WERI-Rb-1 (cell line): ENCODE data around the gene PCSK4.
A peak's percentile ranks its signal among the peaks of the same experiment; 100 is the strongest.

Experiments used
- DNase-seq: peaks from one replicate; pipeline ENCODE4 v3.0.0-alpha.2; 2020
- H3K27ac ChIP-seq: fragments of 250-450 bp; sonication (Bioruptor Pico); 2 replicates; pipeline ENCODE4 v1.5.1; 2020; ENCODE audit warnings: mild to moderate bottlenecking, moderate library complexity
- H3K27me3 ChIP-seq: fragments of 250-450 bp; sonication (Bioruptor Pico); 2 replicates; pipeline ENCODE4 v1.5.1; 2021; ENCODE audit warnings: mild to moderate bottlenecking, low read depth, moderate library complexity; ENCODE audit not compliant: insufficient read depth, severe bottlenecking
- H3K36me3 ChIP-seq: fragments of 250-450 bp; sonication (Bioruptor Pico); 2 replicates; pipeline ENCODE4 v1.5.1; 2020; ENCODE audit warnings: mild to moderate bottlenecking, moderate library complexity
- H3K4me3 ChIP-seq: 2 replicates; pipeline ENCODE4 v1.5.1; 2011; ENCODE audit warnings: low read depth, mild to moderate bottlenecking, control low read depth, low read length
- H3K9me3 ChIP-seq: fragments of 250-450 bp; sonication (Bioruptor Pico); 2 replicates; pipeline ENCODE4 v1.5.1; 2021; ENCODE audit warnings: mild to moderate bottlenecking, moderate library complexity; ENCODE audit not compliant: severe bottlenecking
- TF ChIP-seq, protein P1 (sequence below): IDR thresholded peaks from 2 replicates; pipeline ENCODE4 v1.5.1; 2011; ENCODE audit warnings: low read depth, mild to moderate bottlenecking, control low read depth, inconsistent platforms, low read length

The PCSK4 gene

DNA sequence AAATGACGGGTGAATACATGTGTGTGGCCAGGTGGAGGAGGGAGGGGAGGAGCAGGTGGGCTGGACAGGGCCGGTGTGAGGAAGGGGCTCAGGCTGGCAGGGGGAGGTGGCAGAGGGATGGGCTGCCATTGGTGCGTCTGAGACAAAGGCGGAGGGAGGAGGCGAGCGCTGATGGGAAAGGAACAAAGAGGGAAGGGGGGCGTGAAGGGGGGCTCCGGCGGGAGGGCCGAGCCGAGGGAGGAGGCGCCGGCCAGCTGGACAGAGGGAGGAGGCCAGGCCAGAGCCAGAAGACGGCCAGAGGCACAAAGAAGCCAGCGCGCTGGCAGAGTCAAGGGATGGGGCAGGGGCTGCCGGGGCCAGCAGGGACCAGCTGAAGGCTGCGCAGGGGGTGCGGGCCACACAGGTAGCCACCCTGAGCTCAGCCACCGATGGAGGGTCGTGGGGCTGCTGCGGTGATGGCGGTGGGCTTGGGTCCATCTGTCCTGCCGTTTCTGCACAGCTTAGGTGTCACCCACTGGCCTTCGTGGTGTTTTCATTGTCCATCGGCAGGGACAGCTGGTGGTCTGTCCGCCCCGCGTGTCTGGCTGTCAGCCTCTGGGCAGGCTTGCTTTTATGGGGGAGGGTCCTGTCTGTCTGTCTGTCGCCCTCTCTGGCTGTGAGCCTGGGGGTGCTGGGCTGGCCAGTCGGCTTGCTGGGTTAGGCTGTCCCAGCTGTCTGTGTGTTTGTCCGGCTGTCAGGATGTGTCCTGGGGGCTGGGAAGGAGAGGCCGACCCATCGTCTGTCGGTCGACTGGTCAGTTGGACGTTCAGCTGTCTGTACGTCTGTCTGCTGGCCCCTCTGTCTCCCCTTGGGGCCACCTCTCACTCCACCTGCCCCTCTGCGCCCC lies 38.0 kb downstream of the PCSK4 start:
- TF ChIP-seq, protein P1, sequence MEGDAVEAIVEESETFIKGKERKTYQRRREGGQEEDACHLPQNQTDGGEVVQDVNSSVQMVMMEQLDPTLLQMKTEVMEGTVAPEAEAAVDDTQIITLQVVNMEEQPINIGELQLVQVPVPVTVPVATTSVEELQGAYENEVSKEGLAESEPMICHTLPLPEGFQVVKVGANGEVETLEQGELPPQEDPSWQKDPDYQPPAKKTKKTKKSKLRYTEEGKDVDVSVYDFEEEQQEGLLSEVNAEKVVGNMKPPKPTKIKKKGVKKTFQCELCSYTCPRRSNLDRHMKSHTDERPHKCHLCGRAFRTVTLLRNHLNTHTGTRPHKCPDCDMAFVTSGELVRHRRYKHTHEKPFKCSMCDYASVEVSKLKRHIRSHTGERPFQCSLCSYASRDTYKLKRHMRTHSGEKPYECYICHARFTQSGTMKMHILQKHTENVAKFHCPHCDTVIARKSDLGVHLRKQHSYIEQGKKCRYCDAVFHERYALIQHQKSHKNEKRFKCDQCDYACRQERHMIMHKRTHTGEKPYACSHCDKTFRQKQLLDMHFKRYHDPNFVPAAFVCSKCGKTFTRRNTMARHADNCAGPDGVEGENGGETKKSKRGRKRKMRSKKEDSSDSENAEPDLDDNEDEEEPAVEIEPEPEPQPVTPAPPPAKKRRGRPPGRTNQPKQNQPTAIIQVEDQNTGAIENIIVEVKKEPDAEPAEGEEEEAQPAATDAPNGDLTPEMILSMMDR: no peak
- H3K27me3 ChIP-seq: peaks cover 35% of the 10 kb centered on the region

DNA sequence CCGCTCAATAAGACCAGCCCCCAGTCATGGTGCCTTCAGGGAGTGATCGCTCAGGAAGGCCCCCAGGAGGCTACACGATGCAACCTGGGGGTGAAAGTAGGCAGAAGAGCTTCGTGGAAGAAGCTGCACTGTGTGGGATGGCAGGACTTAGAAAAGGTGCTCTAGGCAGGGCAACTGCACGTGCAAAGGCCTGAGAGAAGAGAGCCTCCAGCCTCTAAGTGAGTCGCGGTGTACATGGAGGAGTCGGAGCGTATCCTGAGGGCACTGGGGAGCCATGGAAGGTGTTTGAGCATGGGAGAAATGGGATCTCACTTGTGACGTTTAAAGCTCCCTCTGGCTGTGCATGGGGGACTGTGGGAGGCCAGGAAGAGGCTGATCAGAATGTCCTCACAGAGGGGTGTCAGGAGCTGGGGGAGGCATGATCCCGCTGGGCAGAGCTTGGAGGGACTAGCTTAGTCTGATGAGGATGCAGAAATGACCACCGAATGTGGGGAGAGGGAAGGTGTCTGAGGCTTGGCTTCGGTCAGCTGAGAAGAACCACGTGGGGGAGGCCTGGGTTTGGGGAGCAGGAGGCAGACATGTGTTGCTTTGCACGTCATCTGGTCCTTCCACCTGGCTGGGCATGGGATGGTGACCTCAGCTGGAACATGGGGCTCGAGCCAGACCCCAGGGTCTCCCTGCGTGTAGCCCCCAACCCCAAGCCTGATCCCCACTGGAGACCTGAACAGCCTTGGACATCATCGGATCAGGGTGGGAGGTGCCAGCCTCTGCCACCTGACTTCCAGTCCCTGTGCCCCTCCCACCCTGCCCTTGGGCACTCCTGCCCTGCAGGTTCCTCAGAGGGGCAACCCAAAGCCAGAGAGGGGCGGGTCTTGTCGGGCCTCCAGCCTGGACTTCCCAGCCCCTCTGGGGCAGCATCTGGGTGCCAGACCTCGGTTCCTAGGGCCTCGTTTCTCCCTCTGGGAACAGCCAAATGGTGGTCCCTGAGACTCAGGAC lies 39.1 kb downstream of the PCSK4 start:
- no peak overlapping the region for H3K27ac ChIP-seq
- peaks cover 1% of the 10 kb centered on the region; the same call in 1 of the 2 replicates for H3K36me3 ChIP-seq
- TF ChIP-seq, protein P1: 0 out of 2 replicates have a peak, but pooled peaks have one; percentile 2
- peaks cover 45% of the 10 kb centered on the region for H3K27me3 ChIP-seq
- no peaks in the 10 kb centered on the region for H3K9me3 ChIP-seq
- no peak overlapping the region for H3K4me3 ChIP-seq
- DNase-seq: no peak

More for the DNA sequence above, 38.0 kb downstream of the PCSK4 start:
- Histone ChIP-seq H3K36me3 (peaks cover 5% of the 10 kb centered on the region; the same call in 1 of the 2 replicates), H3K4me3 (peak overlapping the region; percentile 9), H3K9me3 (no peaks in the 10 kb centered on the region), H3K27ac (peak overlapping the region; percentile 3; the same call in 1 of the 2 replicates)
- no peak for DNase-seq

DNA sequence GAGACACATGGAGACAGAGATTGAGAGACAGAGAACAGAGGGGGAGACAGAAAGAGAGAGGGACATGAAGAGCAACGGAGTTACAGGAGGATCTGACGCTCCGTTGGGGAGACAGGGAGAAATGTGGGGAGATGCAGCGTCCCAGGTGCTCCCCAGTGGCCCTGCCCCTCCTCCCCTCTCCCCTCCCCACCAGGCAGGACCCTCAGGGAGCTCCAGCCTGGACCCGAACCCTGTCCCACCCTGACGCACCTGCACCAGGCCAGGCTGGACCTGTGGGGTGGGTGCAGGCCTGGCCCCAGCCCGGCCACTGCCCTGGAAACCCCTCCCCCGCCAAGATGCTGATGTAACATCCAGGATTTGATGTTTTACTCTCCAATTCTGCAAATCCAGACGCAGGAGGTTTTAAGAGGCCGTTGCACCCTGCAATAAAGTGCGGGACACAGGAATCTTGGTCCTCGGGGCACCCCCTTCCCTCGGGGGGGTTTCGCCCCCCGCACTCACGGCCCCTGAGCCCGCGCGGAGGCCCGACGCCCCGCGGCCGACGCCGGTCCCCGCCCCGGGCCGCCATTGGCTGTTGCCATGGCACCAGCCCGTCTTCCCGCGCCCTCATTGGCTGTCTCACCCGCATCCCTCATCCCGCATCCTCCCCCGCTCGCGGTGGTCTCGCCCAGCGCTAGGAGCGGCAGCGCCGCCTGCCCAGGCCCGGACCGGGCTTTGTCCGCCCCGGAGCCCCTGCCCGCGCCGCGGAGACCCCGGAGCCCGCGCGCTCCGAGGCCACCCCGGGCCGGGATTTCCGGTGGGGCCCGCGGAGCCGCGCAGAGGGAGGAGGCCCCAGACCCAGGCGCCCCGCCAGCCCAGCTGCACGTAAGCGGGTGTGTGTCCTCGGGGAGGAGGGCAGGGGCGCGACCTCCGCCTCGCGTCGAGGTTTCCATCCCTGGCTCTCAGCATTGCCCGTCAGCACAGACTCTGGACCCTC lies 40.4 kb downstream of the PCSK4 start, which contains the start of gene APC2:
APC2 (plus strand) TSS at position 655 of the 976 bp plus-strand sequence. CDS start 2,881 bp downstream, outside the sequence.
- Histone ChIP-seq H3K9me3 (no peaks in the 10 kb centered on the region), H3K36me3 (no peaks in the 10 kb centered on the region), H3K27me3 (peaks cover 45% of the 10 kb centered on the region), H3K4me3 (peak within 1 kb of the TSS; percentile 19), H3K27ac (peak within 1 kb of the TSS; percentile 31; the same call in 1 of the 2 replicates)
- DNase-seq: peak; percentile 80
- TF ChIP-seq, protein P1: no peak

DNA sequence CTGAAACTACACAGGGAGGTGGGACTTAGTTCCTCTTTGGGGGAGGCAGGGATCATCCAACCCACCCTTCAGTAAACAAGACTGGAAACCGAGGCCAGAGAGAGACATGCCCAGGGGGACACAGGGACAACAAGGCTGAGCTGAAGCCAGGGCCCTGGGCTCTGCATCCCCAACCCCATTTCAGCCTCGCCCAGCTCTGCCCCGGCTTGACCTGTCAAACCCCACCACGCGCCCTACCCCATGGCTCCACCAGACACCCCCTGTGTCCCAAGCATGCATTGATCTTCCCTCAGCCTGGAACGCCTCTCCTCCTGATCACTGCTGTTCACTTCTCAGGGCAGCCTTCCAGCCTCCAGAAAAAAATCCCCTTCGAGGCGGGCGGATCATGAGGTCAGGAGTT lies 42.2 kb downstream of the PCSK4 start:
- TF ChIP-seq, protein P1: no peak
- Histone ChIP-seq H3K27me3 (peaks cover 45% of the 10 kb centered on the region), H3K27ac (no peak overlapping the region), H3K4me3 (no peak overlapping the region), H3K36me3 (peaks cover under 1% of the 10 kb centered on the region), H3K9me3 (no peaks in the 10 kb centered on the region)
- DNase-seq: no peak

DNA sequence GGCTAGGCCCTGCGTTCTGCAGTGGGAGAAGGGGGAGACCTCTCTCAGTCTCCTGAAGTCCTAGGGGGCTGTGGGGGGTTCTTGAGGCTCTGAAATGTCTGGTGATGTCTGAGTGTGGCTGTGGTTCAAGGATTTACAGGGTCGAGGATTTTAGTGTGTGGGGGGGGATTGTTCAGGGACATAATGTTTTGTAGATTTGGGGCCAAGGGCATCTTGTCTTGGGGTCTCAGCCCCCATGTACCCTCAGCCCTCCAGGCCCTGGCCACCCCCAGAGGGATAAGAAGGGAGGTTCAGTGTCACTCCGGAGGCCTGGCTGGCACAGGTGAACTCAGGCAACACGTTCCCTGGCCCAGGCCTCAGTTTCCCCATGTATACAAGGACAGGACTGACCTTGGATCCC lies 42.6 kb downstream of the PCSK4 start:
- H3K9me3 ChIP-seq: no peaks in the 10 kb centered on the region
- peaks cover 5% of the 10 kb centered on the region for H3K36me3 ChIP-seq
- peaks cover 43% of the 10 kb centered on the region for H3K27me3 ChIP-seq
- H3K27ac ChIP-seq: no peak overlapping the region
- TF ChIP-seq, protein P1: no peak
- no peak for DNase-seq
- H3K4me3 ChIP-seq: no peak overlapping the region
